Activated gamma-delta T cell (primary cell): ENCODE results near the gene BMP8B.
A peak's percentile ranks its signal among the peaks of the same experiment; 100 is the strongest.
"Not testable (repeated sequence)": the region's sequence is repeated elsewhere in the genome, so short reads cannot be mapped to it uniquely, and the experiment has no call there.

Source experiments
- DNase-seq: peaks from one replicate; lab custom pipeline; 2025; lab: John Stamatoyannopoulos, UW

Gene BMP8B

GRCh38 chr1:39816415-39817090 is 27.9 kb upstream of the BMP8B start:
- no peak for DNase-seq

- DNase-seq, result no peak
These were observed 24.2 kb upstream of the BMP8B start for GRCh38 chr1:39812913-39813312.

GRCh38 chr1:39808784-39809517 is 20.3 kb upstream of the BMP8B start:
- DNase-seq, result no peak

- no peak for DNase-seq
These were observed 16.7 kb upstream of the BMP8B start for GRCh38 chr1:39805385-39805784.

- no peak for DNase-seq
These were observed 14.0 kb upstream of the BMP8B start for GRCh38 chr1:39802496-39803260.

GRCh38 chr1:39800471-39800835 is 11.8 kb upstream of the BMP8B start:
- no peak for DNase-seq

GRCh38 chr1:39799770-39800470 is 11.3 kb upstream of the BMP8B start:
- peak; percentile 34 for DNase-seq

GRCh38 chr1:39798859-39799769 is 10.4 kb upstream of the BMP8B start:
- DNase-seq, result not testable (repeated sequence)

- no peak for DNase-seq
These were observed 7.0 kb upstream of the BMP8B start for GRCh38 chr1:39795651-39796050.

GRCh38 chr1:39791838-39792237 is 3.2 kb upstream of the BMP8B start:
- DNase-seq, result no peak

- DNase-seq, result no peak
These were observed 976 bp upstream of the BMP8B start for GRCh38 chr1:39789571-39790110.

GRCh38 chr1:39788426-39788757 is 273 bp downstream of the BMP8B start:
- DNase-seq, result no peak

- DNase-seq, result not testable (repeated sequence)
These were observed 701 bp downstream of the BMP8B start for GRCh38 chr1:39787964-39788363.

GRCh38 chr1:39787468-39787867 is 1.2 kb downstream of the BMP8B start:
- no peak for DNase-seq

GRCh38 chr1:39787108-39787375 is 1.6 kb downstream of the BMP8B start:
- DNase-seq, result not testable (repeated sequence)

GRCh38 chr1:39786303-39787107 is 2.2 kb downstream of the BMP8B start:
- DNase-seq, result not testable (repeated sequence)

- not testable (repeated sequence) for DNase-seq
These were observed 6.0 kb downstream of the BMP8B start for GRCh38 chr1:39782685-39783084.

GRCh38 chr1:39782103-39782502 is 6.6 kb downstream of the BMP8B start:
- no peak for DNase-seq

GRCh38 chr1:39781349-39781715 is 7.3 kb downstream of the BMP8B start:
- no peak for DNase-seq

GRCh38 chr1:39779821-39780220 is 8.8 kb downstream of the BMP8B start:
- no peak for DNase-seq
